ENCODE data around the gene ADGRE2.

The ADGRE2 gene

DNA sequence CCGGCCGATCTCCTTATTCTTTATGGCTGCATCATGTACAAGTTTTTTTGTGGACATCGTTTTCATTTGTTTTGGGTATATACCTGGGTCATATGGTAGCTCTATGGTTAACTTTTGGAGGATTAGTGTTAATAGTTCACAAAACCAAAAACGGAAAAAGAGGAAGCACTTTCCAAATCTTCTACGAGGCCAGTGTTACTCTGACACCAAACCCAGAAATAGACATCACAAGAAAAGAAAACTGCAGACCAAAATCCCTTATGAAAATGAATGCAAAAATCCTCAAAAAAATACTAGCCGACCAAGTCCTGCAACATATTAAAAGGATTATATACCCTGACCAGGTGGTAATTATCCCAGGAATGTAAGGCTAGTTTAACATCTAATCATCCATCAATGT is 29.8 kb downstream of the ADGRE2 start:
- in situ Hi-C loops (cut with HindIII; ENCODE audit: low sequenced_read_pairs): no loop called here

GRCh38 chr19:14746886-14747285 is 31.5 kb downstream of the ADGRE2 start:
- in situ Hi-C loops (cut with HindIII; ENCODE audit: low sequenced_read_pairs): no loop called here

GRCh38 chr19:14735915-14736314 is 42.4 kb downstream of the ADGRE2 start:
- in situ Hi-C loops (cut with HindIII; ENCODE audit: low sequenced_read_pairs): no loop called here

DNA sequence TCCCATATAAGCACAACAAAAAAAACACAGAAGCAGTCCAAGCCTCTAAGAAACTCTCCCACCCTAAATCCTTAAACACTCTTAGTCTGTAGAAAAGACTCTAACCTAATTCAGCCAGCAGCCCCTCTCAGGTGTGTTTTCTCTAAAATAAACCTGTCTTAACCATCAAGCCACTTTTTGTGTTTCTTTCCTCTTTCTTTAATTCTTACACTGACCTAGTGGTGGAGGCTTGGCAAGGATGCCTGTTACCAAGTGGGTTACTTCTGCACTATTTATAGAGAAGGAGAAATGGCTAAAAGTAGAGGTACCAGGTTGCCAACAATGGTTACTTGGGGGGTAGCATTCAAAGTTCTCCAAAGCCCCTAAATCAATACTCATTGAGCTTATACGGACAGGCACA is 44.8 kb downstream of the ADGRE2 start:
- in situ Hi-C loops (cut with HindIII; ENCODE audit: low sequenced_read_pairs): no loop called here

DNA sequence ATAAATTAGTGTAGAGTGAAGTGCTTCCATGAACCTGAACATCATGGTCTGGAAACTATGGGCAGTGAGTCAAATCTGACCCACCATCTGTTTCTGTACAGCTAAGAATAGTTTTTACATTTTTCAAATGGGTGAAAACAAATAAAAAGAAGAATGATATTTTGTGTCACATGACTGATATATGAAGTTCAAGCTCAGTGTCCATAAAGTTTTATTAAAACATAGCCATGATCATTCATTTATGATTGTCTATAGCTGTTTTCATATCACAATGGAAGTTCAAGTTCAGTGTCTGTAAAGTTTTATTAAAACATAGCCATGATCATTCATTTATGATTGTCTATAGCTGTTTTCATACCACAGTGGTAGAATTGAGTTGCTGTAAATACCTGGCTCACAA is 45.9 kb downstream of the ADGRE2 start:
- in situ Hi-C loops (cut with HindIII; ENCODE audit: low sequenced_read_pairs): no loop called here

- in situ Hi-C loops (cut with HindIII; ENCODE audit: low sequenced_read_pairs): no loop called here
These were observed 47.2 kb downstream of the ADGRE2 start for GRCh38 chr19:14731200-14731599.

DNA sequence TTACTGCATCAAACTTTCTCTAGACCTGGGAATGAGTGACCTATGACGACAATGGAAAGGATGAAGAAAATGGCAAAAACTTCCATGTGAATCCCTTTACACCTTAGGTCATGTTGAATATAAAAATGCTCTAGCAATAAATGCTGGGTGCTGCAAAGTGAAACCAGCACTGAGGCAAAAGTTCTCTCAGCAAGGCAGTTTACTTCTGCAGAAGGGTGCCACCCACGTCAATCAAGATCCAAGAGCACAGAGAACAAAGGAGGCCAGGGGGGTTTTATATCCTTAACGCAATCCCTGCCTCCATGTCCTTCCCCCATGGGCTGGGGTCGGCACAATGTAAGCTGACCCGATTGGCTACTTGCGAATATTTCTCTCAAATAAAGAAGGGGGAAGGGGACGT is 49.8 kb downstream of the ADGRE2 start:
- in situ Hi-C loops (cut with HindIII; ENCODE audit: low sequenced_read_pairs): no loop called here

- in situ Hi-C loops (cut with HindIII; ENCODE audit: low sequenced_read_pairs): no loop called here
These were observed 56.2 kb downstream of the ADGRE2 start for GRCh38 chr19:14722127-14722526.

DNA sequence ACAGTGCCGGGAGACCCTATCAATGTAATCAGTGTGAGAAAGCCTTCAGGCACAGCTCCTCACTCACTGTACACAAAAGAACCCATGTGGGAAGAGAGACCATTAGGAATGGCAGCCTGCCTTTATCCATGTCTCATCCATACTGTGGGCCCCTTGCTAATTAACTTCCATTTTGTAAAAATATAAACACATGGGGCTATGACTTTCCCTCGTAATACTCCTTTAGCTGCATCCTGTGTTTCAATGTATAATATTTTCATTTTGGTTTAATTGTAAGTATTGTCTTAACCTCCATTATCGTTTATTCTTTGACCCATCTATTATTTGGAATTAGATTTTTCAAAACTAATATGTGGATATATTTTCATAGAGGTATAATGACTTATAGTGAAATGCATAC is 59.2 kb downstream of the ADGRE2 start:
- in situ Hi-C loops (cut with HindIII; ENCODE audit: low sequenced_read_pairs): no loop called here

- in situ Hi-C loops (cut with HindIII; ENCODE audit: low sequenced_read_pairs): no loop called here
These were observed 59.7 kb downstream of the ADGRE2 start for GRCh38 chr19:14718522-14719116.

GRCh38 chr19:14715841-14716240 is 62.5 kb downstream of the ADGRE2 start:
- in situ Hi-C loops (cut with HindIII; ENCODE audit: low sequenced_read_pairs): no loop called here

GRCh38 chr19:14704450-14704849 is 73.9 kb downstream of the ADGRE2 start:
- in situ Hi-C loops (cut with HindIII; ENCODE audit: low sequenced_read_pairs): no loop called here

- in situ Hi-C loops (cut with HindIII; ENCODE audit: low sequenced_read_pairs): no loop called here
These were observed 74.5 kb downstream of the ADGRE2 start for GRCh38 chr19:14703833-14704232.

DNA sequence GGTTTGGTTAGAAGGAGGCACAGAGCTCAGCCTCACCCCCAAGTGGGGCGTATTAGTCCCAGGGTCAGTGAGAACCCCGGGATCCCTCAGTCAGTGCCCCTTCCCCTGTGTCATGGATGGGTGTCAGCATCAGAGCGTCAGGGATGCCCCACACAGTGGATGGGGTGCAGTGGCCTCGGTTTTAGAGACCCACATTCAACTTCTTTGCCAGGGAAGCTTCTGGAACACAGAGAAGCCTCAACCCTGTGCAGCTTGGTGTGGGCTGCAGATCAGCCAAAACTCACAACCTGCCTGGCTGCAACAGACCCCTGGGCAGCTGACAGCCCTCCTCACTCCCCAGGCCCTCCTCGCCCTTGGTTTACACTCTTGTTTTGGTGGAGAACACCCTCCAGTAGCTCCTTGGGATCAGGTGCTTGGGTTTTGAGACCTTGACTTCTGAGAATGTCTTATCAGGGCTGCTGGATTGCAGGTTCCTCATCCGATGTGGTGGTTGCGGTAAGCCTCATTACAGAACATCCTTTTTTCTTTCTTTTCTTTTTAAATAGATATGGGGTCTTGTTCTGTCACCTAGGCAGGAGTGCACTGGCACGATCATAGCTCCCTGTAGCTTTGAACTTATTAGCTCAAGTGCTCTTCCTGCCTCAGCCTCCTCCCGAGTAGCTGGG is 77.5 kb downstream of the ADGRE2 start:
- in situ Hi-C loops (cut with HindIII; ENCODE audit: low sequenced_read_pairs): no loop called here

DNA sequence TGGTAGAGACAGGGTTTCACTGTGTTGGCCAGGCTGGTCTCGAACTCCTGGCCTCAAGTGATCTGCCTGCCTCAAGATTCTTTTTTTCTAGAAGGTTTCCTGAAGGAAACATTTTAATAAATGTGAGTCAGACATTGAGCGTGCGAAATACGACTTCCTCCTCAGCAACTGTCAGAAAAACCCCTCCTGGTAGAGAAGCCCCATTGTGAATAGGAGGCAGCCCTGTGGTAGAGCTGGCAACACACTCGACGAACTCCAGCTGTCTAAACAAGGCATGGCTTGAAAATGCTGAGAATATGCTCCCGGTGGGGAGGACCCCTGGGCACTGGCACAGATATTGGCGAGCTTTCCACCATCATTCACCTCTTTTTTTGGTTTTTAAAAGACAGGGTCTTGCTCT is 78.7 kb downstream of the ADGRE2 start:
- in situ Hi-C loops (cut with HindIII; ENCODE audit: low sequenced_read_pairs): no loop called here

GRCh38 chr19:14695471-14695870 is 82.9 kb downstream of the ADGRE2 start:
- in situ Hi-C loops (cut with HindIII; ENCODE audit: low sequenced_read_pairs): no loop called here

- in situ Hi-C loops (cut with HindIII; ENCODE audit: low sequenced_read_pairs): no loop called here
These were observed 83.6 kb downstream of the ADGRE2 start for GRCh38 chr19:14694641-14695266.

DNA sequence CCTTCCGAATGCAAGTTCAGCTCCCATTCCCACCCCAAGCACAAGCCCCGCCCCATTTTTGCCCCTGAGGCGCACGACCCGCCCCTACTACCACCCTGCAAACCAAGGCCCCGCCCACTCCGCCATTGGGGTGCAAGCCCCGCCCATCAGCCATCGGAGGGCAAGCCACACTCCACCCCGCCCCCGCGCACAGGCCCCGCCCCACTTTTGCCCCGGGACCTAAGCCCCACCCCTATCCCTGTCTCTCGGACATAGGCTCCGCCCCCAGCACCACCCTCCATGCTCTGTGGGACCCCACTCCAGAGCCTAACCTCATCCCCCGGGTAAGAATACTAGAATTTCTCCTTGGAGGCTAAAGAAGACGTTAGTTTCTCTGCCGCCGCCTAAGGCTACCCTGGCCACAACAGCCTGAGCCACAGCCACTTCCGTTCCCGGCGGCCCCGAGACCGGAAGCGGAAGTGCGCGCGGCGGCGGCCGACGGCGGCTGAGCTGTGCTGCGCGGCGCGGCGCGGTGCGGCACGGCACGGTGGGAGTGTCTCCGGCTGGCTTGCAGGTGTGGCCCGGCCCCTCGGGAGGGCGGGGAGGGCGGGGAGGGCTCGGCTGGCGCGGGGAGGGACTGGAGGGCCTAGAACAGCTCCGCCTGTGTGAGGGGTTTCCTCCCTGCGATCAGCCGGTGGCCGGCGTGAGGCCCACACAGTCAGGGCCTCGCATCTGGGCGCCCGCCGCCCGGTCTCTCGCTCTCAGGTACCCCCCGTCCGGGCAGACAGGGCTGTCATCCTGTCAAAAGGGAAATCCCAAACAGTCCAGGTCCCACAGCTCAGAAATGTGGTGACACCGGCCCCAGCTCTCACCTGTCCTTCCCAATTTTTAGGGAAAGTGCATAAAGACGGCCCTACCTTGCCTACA is 88.5 kb downstream of the ADGRE2 start, which contains the start of gene ZNF333:
Gene ZNF333, plus strand, starts transcription at position 451 of the 906 bp plus-strand sequence. CDS start 3,444 bp downstream, outside the sequence.
- in situ Hi-C loops (cut with HindIII; ENCODE audit: low sequenced_read_pairs): loop anchor here (5.0 kb wide), 1 partner anchor 123 kb away; no protein-coding TSS in a partner anchor

- in situ Hi-C loops (cut with HindIII; ENCODE audit: low sequenced_read_pairs): loop anchor here (5.0 kb wide), 1 partner anchor 119 kb away; no protein-coding TSS in a partner anchor
These were observed 91.9 kb downstream of the ADGRE2 start for GRCh38 chr19:14686411-14686810.

GRCh38 chr19:14683439-14683838 is 94.9 kb downstream of the ADGRE2 start:
- in situ Hi-C loops (cut with HindIII; ENCODE audit: low sequenced_read_pairs): no loop called here
